ENCODE results near the gene PEX5L.

- TF ChIP-seq CTCF (IDR thresholded peaks at IDR 0.05; ENCODE audit: low read depth, low read length) (no peak), POLR2A (IDR thresholded peaks at IDR 0.05; ENCODE audit: extremely low read depth, insufficient read length) (no peak), MYC (IDR thresholded peaks at IDR 0.05; ENCODE audit: low read depth, low read length) (no peak), MAX (IDR thresholded peaks at IDR 0.05; ENCODE audit: low read depth, low read length) (no peak)
Observed at GRCh38 chr3:179791793-179792192, 244.9 kb downstream of the PEX5L start.
